Testis (tissue), 5 donors: ENCODE results near the gene IGSF1. TPM values are rescaled to one million over a fixed set of nuclear protein-coding genes. Genes with fewer than 3 reads are reported as not detected.
A peak's percentile ranks its signal among the peaks of the same experiment; 100 is the strongest.

Experiments
- DNase-seq: peaks from one replicate; pipeline ENCODE4 v3.0.0-alpha.2; 2019
- H3K27ac ChIP-seq, 2 donors: fragments of 200-600 bp; sonication (generic); one replicate each; pipeline ENCODE4 v1.5.1; 2019
- H3K27me3 ChIP-seq: fragments of 200-600 bp; sonication (generic); one replicate; pipeline ENCODE4 v1.5.1; 2019
- H3K36me3 ChIP-seq: fragments of 200-600 bp; sonication (generic); one replicate; pipeline ENCODE4 v1.5.1; 2017; ENCODE audit warnings: low read depth; ENCODE audit errors: missing control alignments
- H3K4me1 ChIP-seq: fragments of 200-600 bp; sonication (generic); one replicate; pipeline ENCODE4 v1.5.1; 2019
- H3K4me3 ChIP-seq, 2 donors: fragments of 200-600 bp; sonication (generic); one replicate each; pipeline ENCODE4 v1.5.1; 2017 to 2019
- H3K9me3 ChIP-seq: fragments of 200-600 bp; sonication (generic); one replicate; pipeline ENCODE4 v1.5.1; 2017
- POLR2A ChIP-seq: fragments of 450-650 bp; IDR thresholded peaks from one replicate; pipeline ENCODE4 v1.6.1; 2017; ENCODE audit warnings: antibody characterized with exemption, mild to moderate bottlenecking, moderate library complexity
- WGBS, 2 donors: methylation state at CpG; one replicate each; pipeline ENCODE4 v1.1.5; 2018; 5-methylcytosine and 5-hydroxymethylcytosine counted together
- intact Hi-C: fragments of 100-400 bp; cut with DNase I; formaldehyde crosslinking; loops from one replicate; pipeline ENCODE4 v1.15.1; 2023; ENCODE audit warnings: low total_unique reads
- long read RNA-seq, 2 donors: transcript quantifications; one replicate each; lab custom pipeline, GENCODE V29; 2026
- polyA plus RNA-seq: library from polyadenylated mRNA; stranded (reverse); fragments of 350-450 nt; fragmentation: Illumina TruSeq; extraction: RNeasy Lipid Tissue Mini Kit (QIAGEN cat#74804); gene quantifications from one replicate; pipeline ENCODE4 v1.2.3, GENCODE V29; 2014; ENCODE audit warnings: low read depth, low replicate concordance; ENCODE audit not compliant: insufficient read depth
- total RNA-seq, 2 donors: library from RNA; depleted of rRNA; stranded (reverse); fragments of >200 nt; gene quantifications; one replicate each; pipeline ENCODE4 v1.2.3, GENCODE V29; 2016
- TF ChIP-seq, protein P1 (sequence below), 3 experiments: fragments of 450-650 bp in 2 of 3; fragments of 200-600 bp in 1 of 3; sonication (generic) in 1 of 3; IDR thresholded peaks; one replicate each; pipeline ENCODE4 v1.5.1; 2016 to 2019; ENCODE audit warnings: antibody characterized with exemption in 3 of 3, mild to moderate bottlenecking in 2 of 3, moderate library complexity in 1 of 3

Gene IGSF1
- total RNA-seq, result 10 to 100 TPM; 19.4 to 26.1 TPM
- polyA plus RNA-seq, result 46.3 TPM
- long read RNA-seq, donor 1, partial matches to known transcripts, result 0 of 1 reads
- long read RNA-seq, donor 1, other reads (novel, unspliced or antisense), result 0 of 1 reads
- long read RNA-seq, donor 2, partial matches to known transcripts, result 0 of 1 reads
- long read RNA-seq, donor 2, other reads (novel, unspliced or antisense), result 0 of 1 reads

GRCh38 chrX:131288738-131289511 lies at the start of gene IGSF1:
IGSF1 (minus strand) TSS chrX:131289306; CDS start chrX:131286674, 2,632 bp downstream.
- Histone ChIP-seq H3K27me3 (no peaks in the 10 kb centered on the region), H3K27ac (no peak within 1 kb of the TSS), H3K4me1 (no peaks in the 10 kb centered on the region), H3K9me3 (no peaks in the 10 kb centered on the region), H3K4me3 (peak within 1 kb of the TSS in 1 of 2 donors; percentile 36), H3K36me3 (no peaks in the 10 kb centered on the region)
- TF ChIP-seq POLR2A, result no peak
- TF ChIP-seq, protein P1, sequence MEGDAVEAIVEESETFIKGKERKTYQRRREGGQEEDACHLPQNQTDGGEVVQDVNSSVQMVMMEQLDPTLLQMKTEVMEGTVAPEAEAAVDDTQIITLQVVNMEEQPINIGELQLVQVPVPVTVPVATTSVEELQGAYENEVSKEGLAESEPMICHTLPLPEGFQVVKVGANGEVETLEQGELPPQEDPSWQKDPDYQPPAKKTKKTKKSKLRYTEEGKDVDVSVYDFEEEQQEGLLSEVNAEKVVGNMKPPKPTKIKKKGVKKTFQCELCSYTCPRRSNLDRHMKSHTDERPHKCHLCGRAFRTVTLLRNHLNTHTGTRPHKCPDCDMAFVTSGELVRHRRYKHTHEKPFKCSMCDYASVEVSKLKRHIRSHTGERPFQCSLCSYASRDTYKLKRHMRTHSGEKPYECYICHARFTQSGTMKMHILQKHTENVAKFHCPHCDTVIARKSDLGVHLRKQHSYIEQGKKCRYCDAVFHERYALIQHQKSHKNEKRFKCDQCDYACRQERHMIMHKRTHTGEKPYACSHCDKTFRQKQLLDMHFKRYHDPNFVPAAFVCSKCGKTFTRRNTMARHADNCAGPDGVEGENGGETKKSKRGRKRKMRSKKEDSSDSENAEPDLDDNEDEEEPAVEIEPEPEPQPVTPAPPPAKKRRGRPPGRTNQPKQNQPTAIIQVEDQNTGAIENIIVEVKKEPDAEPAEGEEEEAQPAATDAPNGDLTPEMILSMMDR (IDR thresholded peaks at IDR 0.05), result no peak
- intact Hi-C loops, result no loop called here
- WGBS, 2 donors, result 0 to 1% methylated on average over 6 to 28 of the region's 32 CpGs
- DNase-seq, result peak; percentile 79

- Histone ChIP-seq H3K27ac (no peak overlapping the region), H3K4me3 (no peak overlapping the region), H3K9me3 (no peaks in the 10 kb centered on the region), H3K4me1 (no peaks in the 10 kb centered on the region), H3K36me3 (no peaks in the 10 kb centered on the region), H3K27me3 (no peaks in the 10 kb centered on the region)
- intact Hi-C loops, result no loop called here
- TF ChIP-seq, protein P1 (IDR thresholded peaks at IDR 0.05), result no peak
- no peak for TF ChIP-seq POLR2A
- 93 to 96% methylated on average over 3 of the region's 3 CpGs for WGBS, 2 donors
- DNase-seq, result no peak
Measured at GRCh38 chrX:131332331-131332730, 43.2 kb upstream of the IGSF1 start.

DNA sequence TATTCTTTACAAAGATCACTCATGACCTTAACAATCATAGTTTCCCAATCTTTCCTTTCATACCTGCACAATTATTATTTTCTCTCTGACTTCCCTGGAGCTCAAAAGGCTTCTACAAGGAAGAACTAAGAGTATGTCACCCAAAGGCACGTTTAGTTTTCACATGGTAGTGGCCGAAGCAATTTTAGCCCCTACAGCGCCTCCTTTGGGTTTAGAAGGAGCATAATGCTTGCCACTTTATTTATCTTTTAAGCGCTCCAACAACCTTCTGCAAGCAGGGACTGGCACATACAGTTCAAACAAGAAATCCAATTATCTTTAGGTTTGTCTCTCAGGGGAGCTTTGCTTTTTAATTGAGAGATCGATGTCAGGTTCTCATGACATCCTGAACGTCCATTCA lies 42.0 kb upstream of the IGSF1 start:
- Histone ChIP-seq H3K9me3 (no peaks in the 10 kb centered on the region), H3K36me3 (no peaks in the 10 kb centered on the region), H3K27ac (no peak overlapping the region), H3K4me1 (no peaks in the 10 kb centered on the region), H3K27me3 (no peaks in the 10 kb centered on the region), H3K4me3 (no peak overlapping the region)
- intact Hi-C loops, result no loop called here
- DNase-seq, result no peak
- TF ChIP-seq, protein P1 (IDR thresholded peaks at IDR 0.05), result no peak
- no peak for TF ChIP-seq POLR2A
- 61 to 66% methylated on average over 6 of the region's 6 CpGs for WGBS, 2 donors

DNA sequence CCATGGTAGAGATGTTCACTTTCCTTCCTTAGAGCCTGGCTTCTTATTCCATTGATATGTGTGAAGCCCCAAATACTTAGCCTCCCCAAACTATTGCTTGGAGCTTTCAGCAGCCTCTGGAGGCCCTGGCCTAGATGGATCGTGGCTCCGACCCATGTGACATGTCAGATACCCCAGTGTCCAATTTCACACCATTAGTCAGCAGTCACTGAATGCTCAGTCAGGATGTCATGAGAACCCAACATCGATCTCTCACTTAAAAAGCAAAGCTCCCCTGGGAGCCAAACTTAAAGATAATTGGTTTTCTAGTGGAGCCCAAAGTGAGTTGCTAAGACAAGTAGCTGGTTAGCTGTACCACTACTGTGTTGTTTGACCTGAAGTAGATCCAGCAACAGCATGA lies 41.6 kb upstream of the IGSF1 start:
- H3K27me3 ChIP-seq, result no peaks in the 10 kb centered on the region
- no peak overlapping the region for H3K27ac ChIP-seq
- DNase-seq, result no peak
- 70 to 88% methylated on average over 1 to 3 of the region's 3 CpGs for WGBS, 2 donors
- no peaks in the 10 kb centered on the region for H3K9me3 ChIP-seq
- no peak for TF ChIP-seq POLR2A
- TF ChIP-seq, protein P1 (IDR thresholded peaks at IDR 0.05), result no peak
- no peak overlapping the region for H3K4me3 ChIP-seq
- no peaks in the 10 kb centered on the region for H3K4me1 ChIP-seq
- intact Hi-C loops, result no loop called here
- H3K36me3 ChIP-seq, result no peaks in the 10 kb centered on the region
